Hematopoietic multipotent progenitor cell treated with erythropoietin and hydrocortisone succinate and interleukin-3 and kit ligand, for 15 days (in vitro differentiated cells): ENCODE measurements around the gene DDI2.
A peak's percentile ranks its signal among the peaks of the same experiment; 100 is the strongest.
"Not testable (repeated sequence)": the region's sequence is repeated elsewhere in the genome, so short reads cannot be mapped to it uniquely, and the experiment has no call there.

Source experiments
- DNase-seq: peaks from one replicate; pipeline ENCODE4 v3.0.0-alpha.2; 2015; ENCODE audit warnings: low spot score

The DDI2 gene

GRCh38 chr1:15636436-15636835 lies 19.2 kb downstream of the DDI2 start:
- no peak for DNase-seq

GRCh38 chr1:15637826-15638225 lies 20.6 kb downstream of the DDI2 start:
- no peak for DNase-seq

GRCh38 chr1:15639262-15639661 lies 22.0 kb downstream of the DDI2 start:
- no peak for DNase-seq

- peak; percentile 56 for DNase-seq
These were observed 22.7 kb downstream of the DDI2 start for GRCh38 chr1:15639931-15640330.

- no peak for DNase-seq
These were observed 23.4 kb downstream of the DDI2 start for GRCh38 chr1:15640667-15641066.

GRCh38 chr1:15649937-15650336 lies 32.7 kb downstream of the DDI2 start:
- DNase-seq = no peak

GRCh38 chr1:15650433-15650832 lies 33.2 kb downstream of the DDI2 start:
- no peak for DNase-seq

GRCh38 chr1:15652130-15652529 lies 34.9 kb downstream of the DDI2 start:
- not testable (repeated sequence) for DNase-seq

GRCh38 chr1:15654091-15654690 lies 36.9 kb downstream of the DDI2 start:
- DNase-seq = no peak

- DNase-seq = no peak
These were observed 39.2 kb downstream of the DDI2 start for GRCh38 chr1:15656464-15656863.

GRCh38 chr1:15657021-15657420 lies 39.8 kb downstream of the DDI2 start:
- no peak for DNase-seq

GRCh38 chr1:15660151-15660550 lies 42.9 kb downstream of the DDI2 start:
- no peak for DNase-seq

- no peak for DNase-seq
These were observed 45.2 kb downstream of the DDI2 start for GRCh38 chr1:15662477-15662876.

- no peak for DNase-seq
These were observed 46.7 kb downstream of the DDI2 start for GRCh38 chr1:15663925-15664324.

- no peak for DNase-seq
These were observed 50.1 kb downstream of the DDI2 start for GRCh38 chr1:15667362-15667761.

- DNase-seq = no peak
These were observed 51.0 kb downstream of the DDI2 start for GRCh38 chr1:15668089-15668754.

- no peak for DNase-seq
These were observed 51.8 kb downstream of the DDI2 start for GRCh38 chr1:15669074-15669473.

GRCh38 chr1:15669864-15670263 lies 52.6 kb downstream of the DDI2 start:
- no peak for DNase-seq

- DNase-seq = no peak
These were observed 54.2 kb downstream of the DDI2 start for GRCh38 chr1:15671430-15671829.

GRCh38 chr1:15674386-15675159 lies 57.3 kb downstream of the DDI2 start:
- no peak for DNase-seq

- no peak for DNase-seq
These were observed 58.8 kb downstream of the DDI2 start for GRCh38 chr1:15676010-15676409.

GRCh38 chr1:15676688-15677661 lies 59.7 kb downstream of the DDI2 start:
- peak; percentile 58 for DNase-seq
